ENCODE measurements around the gene FGFR3.

FGFR3 gene

DNA sequence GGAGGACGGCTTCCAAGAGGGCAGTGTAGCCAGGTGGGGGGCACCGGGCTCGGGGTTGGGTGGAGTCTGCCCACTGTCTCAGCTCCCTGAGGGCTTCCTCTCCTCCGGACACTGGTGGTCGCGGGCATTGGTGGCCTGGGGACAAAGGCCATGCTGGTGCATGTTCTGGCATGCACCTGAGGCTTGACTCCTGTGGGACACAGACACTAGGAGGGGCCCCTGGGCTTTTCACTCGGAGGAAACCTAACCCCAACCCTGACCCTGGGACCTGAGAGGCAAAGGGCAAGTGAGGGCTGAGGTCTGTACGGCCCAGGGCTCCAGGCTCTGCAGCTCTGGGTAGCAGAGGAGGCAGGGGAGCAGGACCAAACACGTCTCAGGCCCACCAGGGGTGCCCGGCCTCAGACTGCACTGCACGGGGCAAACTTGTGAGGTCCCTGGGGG, 22.3 kb upstream of the FGFR3 start:
- no peak overlapping the region for H3K27ac ChIP-seq
- TF ChIP-seq, protein P1, sequence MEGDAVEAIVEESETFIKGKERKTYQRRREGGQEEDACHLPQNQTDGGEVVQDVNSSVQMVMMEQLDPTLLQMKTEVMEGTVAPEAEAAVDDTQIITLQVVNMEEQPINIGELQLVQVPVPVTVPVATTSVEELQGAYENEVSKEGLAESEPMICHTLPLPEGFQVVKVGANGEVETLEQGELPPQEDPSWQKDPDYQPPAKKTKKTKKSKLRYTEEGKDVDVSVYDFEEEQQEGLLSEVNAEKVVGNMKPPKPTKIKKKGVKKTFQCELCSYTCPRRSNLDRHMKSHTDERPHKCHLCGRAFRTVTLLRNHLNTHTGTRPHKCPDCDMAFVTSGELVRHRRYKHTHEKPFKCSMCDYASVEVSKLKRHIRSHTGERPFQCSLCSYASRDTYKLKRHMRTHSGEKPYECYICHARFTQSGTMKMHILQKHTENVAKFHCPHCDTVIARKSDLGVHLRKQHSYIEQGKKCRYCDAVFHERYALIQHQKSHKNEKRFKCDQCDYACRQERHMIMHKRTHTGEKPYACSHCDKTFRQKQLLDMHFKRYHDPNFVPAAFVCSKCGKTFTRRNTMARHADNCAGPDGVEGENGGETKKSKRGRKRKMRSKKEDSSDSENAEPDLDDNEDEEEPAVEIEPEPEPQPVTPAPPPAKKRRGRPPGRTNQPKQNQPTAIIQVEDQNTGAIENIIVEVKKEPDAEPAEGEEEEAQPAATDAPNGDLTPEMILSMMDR (conservative IDR thresholded peaks at IDR 0.05) = no peak

DNA sequence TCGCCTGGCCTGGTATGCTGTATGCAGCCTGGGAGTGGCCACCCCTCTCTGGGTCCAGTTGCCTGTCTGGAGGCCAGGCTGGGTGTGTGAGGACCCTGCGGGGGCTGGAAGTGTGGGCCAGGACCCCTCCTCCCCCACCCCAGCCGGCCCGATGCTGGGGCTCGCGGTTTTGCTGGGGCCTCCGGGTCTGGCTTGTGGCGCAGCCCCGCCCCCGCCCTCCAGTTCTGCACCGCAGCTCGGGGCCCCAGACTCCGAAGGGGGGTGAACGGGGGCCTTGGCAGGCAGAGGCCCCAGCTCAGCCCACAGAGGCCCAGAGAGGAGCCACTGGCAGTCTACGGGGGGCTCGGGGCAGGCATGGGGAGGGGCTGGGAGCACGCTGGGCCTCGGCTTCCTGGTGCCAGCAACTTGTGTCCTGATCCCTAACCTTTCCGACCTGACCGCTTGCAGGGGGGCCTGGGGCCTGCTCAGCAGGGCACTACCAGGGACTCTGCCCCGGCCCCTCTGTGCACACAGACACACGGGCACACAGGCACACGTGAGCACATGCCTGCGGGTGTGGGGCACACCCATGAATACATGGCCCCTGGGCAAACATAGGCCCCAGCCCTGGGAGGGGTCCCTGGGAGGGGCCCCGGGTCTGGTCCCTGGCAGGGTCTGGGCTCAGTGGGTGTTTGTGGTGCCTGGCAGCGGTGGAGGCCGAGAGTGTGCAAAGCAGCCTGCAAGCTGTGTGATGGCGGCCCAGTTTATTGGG, 21.4 kb upstream of the FGFR3 start:
- TF ChIP-seq, protein P1 (conservative IDR thresholded peaks at IDR 0.05) = no peak

DNA sequence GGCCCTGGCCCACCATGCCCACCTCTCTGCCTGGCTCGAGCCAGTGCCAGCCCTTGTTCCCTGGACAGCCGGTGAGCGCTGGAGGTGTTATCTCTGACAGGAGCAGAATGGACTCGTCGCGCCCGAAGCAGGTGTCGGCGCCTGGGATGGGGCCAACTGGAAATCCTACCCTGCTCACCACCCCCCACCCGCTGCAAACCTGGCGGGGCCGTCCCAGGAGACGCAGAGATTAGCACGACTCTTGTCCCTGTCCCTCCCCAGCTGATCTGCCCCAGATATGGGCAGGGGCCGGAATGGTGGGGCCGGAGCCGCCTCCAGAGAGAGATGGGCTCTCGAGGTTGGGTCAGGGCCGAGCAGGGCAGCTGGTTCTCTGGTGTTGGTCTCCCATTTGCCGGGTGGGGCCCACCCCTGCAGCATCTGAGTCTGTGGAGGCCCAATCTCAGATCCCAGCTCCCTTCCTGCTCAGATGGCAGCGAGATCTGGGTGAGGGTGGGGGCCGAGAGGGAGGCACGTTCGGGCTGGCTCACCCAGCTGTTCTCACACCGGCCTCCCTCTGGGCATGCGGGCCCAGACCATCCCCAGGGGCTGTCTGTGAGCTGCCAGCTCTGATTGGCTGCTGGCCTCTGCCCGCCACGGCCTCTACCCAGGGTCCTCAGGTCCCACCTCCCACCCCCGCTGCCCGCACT, 20.1 kb upstream of the FGFR3 start:
- H3K27ac ChIP-seq = no peak overlapping the region
- TF ChIP-seq, protein P1 (conservative IDR thresholded peaks at IDR 0.05) = no peak

More for the DNA sequence above, 21.4 kb upstream of the FGFR3 start:
- H3K27ac ChIP-seq = no peak overlapping the region

DNA sequence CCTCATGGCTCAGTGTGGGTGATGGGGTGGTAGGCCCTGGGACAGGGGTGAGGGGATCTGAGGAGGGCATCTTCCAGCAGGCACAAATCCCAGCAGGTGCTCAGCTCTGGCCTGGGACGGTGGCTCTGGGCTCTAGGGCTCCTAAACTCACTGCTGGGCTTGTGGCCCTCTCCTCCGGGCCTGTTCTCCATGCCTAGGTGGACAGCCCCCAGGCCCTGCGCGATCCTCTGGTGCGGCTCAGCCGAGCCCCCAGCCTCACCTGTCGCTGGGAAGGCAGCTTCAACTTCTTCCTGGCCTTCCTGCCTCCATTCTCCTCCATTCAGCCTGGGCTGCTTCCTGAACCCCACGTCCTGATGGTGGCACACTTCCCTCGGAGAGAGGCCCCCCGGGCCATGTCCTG, 19.3 kb upstream of the FGFR3 start:
- no peak overlapping the region for H3K27ac ChIP-seq
- TF ChIP-seq, protein P1 (conservative IDR thresholded peaks at IDR 0.05) = no peak

DNA sequence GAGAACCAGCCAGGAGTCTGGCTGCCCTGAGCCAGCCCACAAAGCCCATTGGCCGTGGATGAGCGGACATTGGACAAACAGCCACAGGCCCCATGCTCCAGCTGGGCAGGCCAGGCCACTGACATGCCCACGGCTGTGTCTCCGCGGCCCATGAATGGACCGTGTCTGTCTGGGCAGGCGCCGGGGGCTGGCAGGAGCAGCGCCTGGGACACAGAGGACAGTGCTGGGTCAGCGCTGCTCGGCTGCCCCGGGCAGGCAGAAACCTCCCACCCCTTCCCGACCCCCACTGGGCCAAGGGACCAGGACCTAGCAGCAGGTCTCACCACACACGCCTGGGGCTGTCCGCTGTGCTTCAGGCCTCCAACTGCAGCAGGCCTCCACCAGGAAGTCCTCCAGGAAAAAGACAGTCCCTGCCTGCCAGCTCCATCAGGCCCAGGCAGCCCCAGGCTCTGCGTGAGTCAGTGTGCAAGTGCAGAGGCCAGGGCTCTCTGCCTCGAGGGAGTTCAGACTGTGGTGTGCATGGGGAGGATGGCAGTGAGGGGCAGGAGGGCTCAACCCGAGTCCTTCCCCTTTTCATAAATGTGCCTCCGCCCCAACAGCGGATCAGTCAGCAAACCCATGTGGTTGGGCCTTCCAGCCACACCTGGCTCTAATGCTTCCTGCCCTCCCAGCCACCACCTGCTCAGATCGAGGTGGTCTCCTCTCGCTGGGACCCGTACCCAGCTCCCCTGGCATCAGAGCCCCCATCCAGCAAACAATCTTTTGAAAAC, 17.2 kb upstream of the FGFR3 start:
- H3K27ac ChIP-seq = no peak overlapping the region
- TF ChIP-seq, protein P1 (conservative IDR thresholded peaks at IDR 0.05) = no peak

DNA sequence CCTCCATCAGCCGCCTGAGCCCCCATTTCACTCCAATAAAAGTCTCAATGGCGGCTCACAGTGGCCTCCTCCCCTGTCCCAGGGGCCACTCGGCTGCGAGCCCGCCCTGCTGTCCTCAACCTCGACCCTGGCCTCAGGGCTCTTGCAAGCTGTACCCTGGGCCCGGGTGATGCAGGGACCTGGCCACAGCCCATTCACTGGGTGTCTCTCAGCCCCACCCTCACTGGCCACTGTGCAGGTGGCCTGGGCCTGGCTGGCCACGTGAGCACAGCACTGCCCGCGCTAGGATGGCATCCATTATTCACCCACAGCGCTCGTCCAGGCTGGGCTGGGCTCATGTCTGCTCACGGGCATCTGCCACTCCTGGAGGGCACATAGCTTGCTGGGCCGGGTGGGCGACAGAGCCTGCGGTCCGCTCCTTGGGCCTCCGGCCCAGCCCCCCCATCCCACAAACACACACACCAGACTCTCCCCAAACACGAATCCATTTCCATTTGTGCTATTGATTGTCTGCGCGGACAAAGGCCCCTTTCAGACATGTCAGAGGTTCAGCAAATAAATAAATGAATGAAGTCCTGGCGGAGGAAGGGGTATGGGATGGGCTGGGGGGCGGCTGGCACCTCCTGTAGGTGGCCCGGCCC, 16.5 kb upstream of the FGFR3 start:
- H3K27ac ChIP-seq = no peak overlapping the region
- TF ChIP-seq, protein P1 (conservative IDR thresholded peaks at IDR 0.05) = no peak

Data from VCaP (cell line).